Trophoblast cell (in vitro differentiated cells and primary cell): ENCODE data around the gene ZNF70.
A peak's percentile ranks its signal among the peaks of the same experiment; 100 is the strongest.

Experiments used
- DNase-seq, 2 donors: peaks; one replicate each; pipeline ENCODE4 v3.0.0-alpha.2; 2016
- H2AFZ ChIP-seq: 2 replicates; pipeline ENCODE4 v1.6.1; 2013; ENCODE audit warnings: low read length, moderate library complexity, mild to moderate bottlenecking; ENCODE audit not compliant: insufficient read depth, poor library complexity
- H2AK5ac ChIP-seq: 2 replicates; pipeline ENCODE4 v1.6.1; 2013; ENCODE audit warnings: mild to moderate bottlenecking, low read length
- H2BK120ac ChIP-seq: 2 replicates; pipeline ENCODE4 v1.6.1; 2013; ENCODE audit warnings: low read length, mild to moderate bottlenecking, moderate library complexity; ENCODE audit not compliant: insufficient read depth, poor library complexity
- H2BK12ac ChIP-seq: 2 replicates; pipeline ENCODE4 v1.6.1; 2013; ENCODE audit warnings: mild to moderate bottlenecking, low read length, moderate library complexity
- H2BK5ac ChIP-seq: 2 replicates; pipeline ENCODE4 v1.6.1; 2013; ENCODE audit warnings: low read length, low read depth, moderate library complexity, mild to moderate bottlenecking; ENCODE audit not compliant: poor library complexity
- H3K14ac ChIP-seq: 2 replicates; pipeline ENCODE4 v1.6.1; 2013; ENCODE audit warnings: mild to moderate bottlenecking, low read length
- H3K18ac ChIP-seq: 2 replicates; pipeline ENCODE4 v1.6.1; 2013; ENCODE audit warnings: mild to moderate bottlenecking, low read length
- H3K23ac ChIP-seq: 2 replicates; pipeline ENCODE4 v1.6.1; 2013; ENCODE audit warnings: low read length
- H3K27ac ChIP-seq: 2 replicates; pipeline ENCODE4 v1.5.1; 2013; ENCODE audit warnings: low read depth, mild to moderate bottlenecking, inconsistent platforms, low read length, moderate library complexity
- H3K27me3 ChIP-seq: 2 replicates; pipeline ENCODE4 v1.6.1; 2013; ENCODE audit warnings: inconsistent platforms, mild to moderate bottlenecking, low read length, moderate library complexity; ENCODE audit not compliant: insufficient read depth
- H3K36me3 ChIP-seq, 2 experiments: 1 replicate in 1 of 2; 2 replicates in 1 of 2; pipeline ENCODE4 v1.6.1; 2013; ENCODE audit warnings: low read length in 2 of 2, mild to moderate bottlenecking in 2 of 2, moderate library complexity in 1 of 2; ENCODE audit not compliant: insufficient read depth in 2 of 2, control insufficient read depth in 1 of 2
- H3K4ac ChIP-seq: 2 replicates; pipeline ENCODE4 v1.6.1; 2013; ENCODE audit warnings: low read depth, mild to moderate bottlenecking, low read length, moderate library complexity
- H3K4me1 ChIP-seq, 2 experiments: 1 replicate in 1 of 2; 2 replicates in 1 of 2; pipeline ENCODE4 v1.6.1; 2013; ENCODE audit warnings: low read length in 2 of 2, mild to moderate bottlenecking in 2 of 2, moderate library complexity in 1 of 2; ENCODE audit not compliant: insufficient read depth in 2 of 2, control insufficient read depth in 1 of 2
- H3K4me2 ChIP-seq: 2 replicates; pipeline ENCODE4 v1.6.1; 2013; ENCODE audit warnings: inconsistent platforms, mild to moderate bottlenecking, low read length, moderate library complexity
- H3K4me3 ChIP-seq: 2 replicates; pipeline ENCODE4 v1.5.1; 2013; ENCODE audit warnings: mild to moderate bottlenecking, low read depth, low read length, inconsistent platforms
- H3K79me1 ChIP-seq: one replicate; pipeline ENCODE4 v1.6.1; 2013; ENCODE audit warnings: low read length
- H3K79me2 ChIP-seq: 2 replicates; pipeline ENCODE4 v1.6.1; 2013; ENCODE audit warnings: low read length, mild to moderate bottlenecking; ENCODE audit not compliant: control insufficient read depth, insufficient read depth, poor library complexity
- H3K9ac ChIP-seq: 2 replicates; pipeline ENCODE4 v1.6.1; 2013; ENCODE audit warnings: mild to moderate bottlenecking, low read length
- H3K9me3 ChIP-seq: 2 replicates; pipeline ENCODE4 v1.6.1; 2013; ENCODE audit warnings: low read depth, mild to moderate bottlenecking, control low read depth, inconsistent platforms, low read length; ENCODE audit not compliant: insufficient read depth
- H4K12ac ChIP-seq: 2 replicates; pipeline ENCODE4 v1.6.1; 2013; ENCODE audit warnings: low read depth, mild to moderate bottlenecking, low read length, moderate library complexity
- H4K8ac ChIP-seq: 2 replicates; pipeline ENCODE4 v1.6.1; 2013; ENCODE audit warnings: low read depth, mild to moderate bottlenecking, low read length, moderate library complexity
- H4K91ac ChIP-seq: one replicate; pipeline ENCODE4 v1.6.1; 2013; ENCODE audit warnings: low read depth, mild to moderate bottlenecking, low read length, moderate library complexity
- WGBS: extraction: QIAGEN DNeasy Blood & Tissue Kit; methylation state at CpG from one replicate; pipeline ENCODE4 v1.1.7; 2013; ENCODE audit warnings: missing lambda C conversion rate; ENCODE audit not compliant: insufficient read length, insufficient coverage; ENCODE audit errors: extremely low coverage; 5-methylcytosine and 5-hydroxymethylcytosine counted together

The ZNF70 gene

GRCh38 chr22:23720855-23721254, 30.1 kb downstream of the ZNF70 start:
- H3K14ac ChIP-seq = no peak overlapping the region
- no peak overlapping the region for H2AK5ac ChIP-seq
- H3K79me2 ChIP-seq = peaks cover 6% of the 10 kb centered on the region
- no peak overlapping the region for H2BK12ac ChIP-seq
- peaks cover 0 to 1% of the 10 kb centered on the region in 2 experiments for H3K36me3 ChIP-seq
- H3K27ac ChIP-seq = no peak overlapping the region
- WGBS = no CpG with 5 or more reads among the region's 6 CpGs
- no peak for DNase-seq
- no peak overlapping the region for H4K91ac ChIP-seq
- H4K12ac ChIP-seq = no peak overlapping the region
- no peak overlapping the region for H3K4me3 ChIP-seq
- H3K4ac ChIP-seq = no peak overlapping the region
- H2AFZ ChIP-seq = no peak overlapping the region
- no peak overlapping the region for H4K8ac ChIP-seq
- H3K27me3 ChIP-seq = no peaks in the 10 kb centered on the region
- no peak overlapping the region for H3K23ac ChIP-seq
- peaks cover 8% of the 10 kb centered on the region for H3K79me1 ChIP-seq
- H3K9ac ChIP-seq = no peak overlapping the region
- peaks cover 4% of the 10 kb centered on the region in 2 experiments for H3K4me1 ChIP-seq
- H3K4me2 ChIP-seq = no peak overlapping the region
- H3K9me3 ChIP-seq = no peaks in the 10 kb centered on the region
- H2BK5ac ChIP-seq = no peak overlapping the region
- no peak overlapping the region for H2BK120ac ChIP-seq
- H3K18ac ChIP-seq = no peak overlapping the region

GRCh38 chr22:23718371-23719165, 32.3 kb downstream of the ZNF70 start:
- Histone ChIP-seq H3K9me3 (no peaks in the 10 kb centered on the region), H3K4ac (no peak overlapping the region), H2BK12ac (no peak overlapping the region), H3K79me1 (peaks cover 8% of the 10 kb centered on the region), H2AK5ac (no peak overlapping the region), H3K14ac (no peak overlapping the region), H3K18ac (no peak overlapping the region), H3K79me2 (peaks cover 6% of the 10 kb centered on the region), H2BK120ac (no peak overlapping the region), H3K27ac (no peak overlapping the region), H3K4me3 (no peak overlapping the region), H3K36me3 (peaks cover 16% of the 10 kb centered on the region in 2 experiments), H4K91ac (no peak overlapping the region), H4K12ac (no peak overlapping the region), H2BK5ac (no peak overlapping the region), H3K27me3 (no peaks in the 10 kb centered on the region), H3K23ac (no peak overlapping the region), H3K9ac (no peak overlapping the region), H2AFZ (no peak overlapping the region), H3K4me2 (no peak overlapping the region), H4K8ac (no peak overlapping the region), H3K4me1 (peaks cover 4 to 5% of the 10 kb centered on the region in 2 experiments)
- WGBS = no CpG with 5 or more reads among the region's 17 CpGs
- no peak for DNase-seq

- Histone ChIP-seq H2BK5ac (no peak overlapping the region), H3K79me2 (peaks cover 6% of the 10 kb centered on the region), H3K23ac (no peak overlapping the region), H3K4me2 (peak overlapping the region; percentile 70), H2AFZ (peak overlapping the region; percentile 64), H3K14ac (peak overlapping the region; percentile 40), H3K4me3 (peak overlapping the region; percentile 90), H3K9me3 (no peaks in the 10 kb centered on the region), H2AK5ac (peak overlapping the region; percentile 24), H3K9ac (peak overlapping the region; percentile 76), H3K36me3 (peaks cover 21 to 25% of the 10 kb centered on the region in 2 experiments), H3K4ac (peak overlapping the region; percentile 25), H3K27ac (no peak overlapping the region), H4K12ac (peak overlapping the region; percentile 89), H4K8ac (peak overlapping the region; percentile 92), H3K4me1 (peaks cover 4 to 5% of the 10 kb centered on the region in 2 experiments), H3K79me1 (peaks cover 8% of the 10 kb centered on the region), H2BK12ac (peak overlapping the region; percentile 20), H4K91ac (peak overlapping the region; percentile 82), H2BK120ac (peak overlapping the region; percentile 49), H3K18ac (peak overlapping the region; percentile 20), H3K27me3 (no peaks in the 10 kb centered on the region)
- peak; percentile 71 to 84 for DNase-seq
- no CpG with 5 or more reads among the region's 84 CpGs for WGBS
Observed at GRCh38 chr22:23716811-23717801, 33.8 kb downstream of the ZNF70 start.

- H3K79me2 ChIP-seq = peaks cover 6% of the 10 kb centered on the region
Observed at GRCh38 chr22:23715806-23716375, 35.0 kb downstream of the ZNF70 start.

More at GRCh38 chr22:23715806-23716375, 35.0 kb downstream of the ZNF70 start:
- Histone ChIP-seq H2BK12ac (no peak overlapping the region), H3K9me3 (no peaks in the 10 kb centered on the region), H3K79me1 (peaks cover 8% of the 10 kb centered on the region), H2BK120ac (no peak overlapping the region), H3K14ac (no peak overlapping the region), H2BK5ac (no peak overlapping the region), H4K8ac (no peak overlapping the region), H3K36me3 (peaks cover 22 to 28% of the 10 kb centered on the region in 2 experiments), H3K9ac (no peak overlapping the region), H3K27ac (no peak overlapping the region), H3K4me3 (no peak overlapping the region), H3K4me2 (peak overlapping the region; percentile 0), H3K4me1 (peaks cover 4 to 5% of the 10 kb centered on the region in 2 experiments), H4K12ac (no peak overlapping the region), H3K4ac (no peak overlapping the region), H4K91ac (peak overlapping the region; percentile 28), H2AFZ (no peak overlapping the region), H2AK5ac (peak overlapping the region; percentile 59), H3K27me3 (no peaks in the 10 kb centered on the region), H3K18ac (peak overlapping the region; percentile 75), H3K23ac (no peak overlapping the region)
- no CpG with 5 or more reads among the region's 18 CpGs for WGBS
- no peak for DNase-seq
